Measurements from ENCODE around the gene FGFR1OP2. TPM values are rescaled to one million over a fixed set of nuclear protein-coding genes. Genes with fewer than 3 reads are reported as not detected.

The FGFR1OP2 gene
- total and polyA plus RNA-seq, 2 of the 4 experiments (the other 2 are of a cell fraction) = 26.7 to 31.0 TPM

GRCh38 chr12:26991826-26992225, 53.6 kb downstream of the FGFR1OP2 start:
- Histone ChIP-seq H3K9ac (ENCODE audit: low read depth, low read length) (no peak overlapping the region), H3K9me1 (ENCODE audit: insufficient read depth, low read length) (peaks cover 6% of the 10 kb centered on the region; the same call in 1 of the 2 replicates), H3K27me3 (ENCODE audit: control insufficient read depth, insufficient read depth, low read length) (no peaks in the 10 kb centered on the region), H3K4ac (ENCODE audit: low read depth, low read length) (no peak overlapping the region), H2AK9ac (replicated peaks; ENCODE audit: low read depth, low read length, poor library complexity) (no peak overlapping the region), H4K91ac (ENCODE audit: insufficient read depth, low read depth, low read length) (no peak overlapping the region), H3K36me3 (ENCODE audit: control insufficient read depth, insufficient read depth, low read length) (peaks cover 10% of the 10 kb centered on the region), H3K4me1 (ENCODE audit: control insufficient read depth, insufficient read depth, low read length) (no peaks in the 10 kb centered on the region), H3K56ac (ENCODE audit: extremely low read depth, insufficient read depth, low read length) (no peak overlapping the region), H2AK5ac (ENCODE audit: low read depth, low read length) (no peak overlapping the region), H3K27ac (ENCODE audit: insufficient read depth, low read length) (no peak overlapping the region), H2BK5ac (ENCODE audit: low read depth, low read length, poor library complexity, severe bottlenecking) (no peak overlapping the region), H2BK15ac (ENCODE audit: low read depth, low read length) (no peak overlapping the region), H3K4me3 (ENCODE audit: insufficient read depth, low read depth, low read length) (no peak overlapping the region), H3K14ac (replicated peaks; ENCODE audit: low read depth, low read length) (no peak overlapping the region; the same call in 1 of the 2 replicates), H3K79me1 (ENCODE audit: low read depth in 1 of 2, low read length in 2 of 2) (peaks cover 2 to 6% of the 10 kb centered on the region in 2 experiments; a peak in 1 of 4 replicates), H4K8ac (ENCODE audit: low read depth in 2 of 2, low read length in 2 of 2) (no peak overlapping the region), H4K20me1 (ENCODE audit: insufficient read depth, low read length) (no peaks in the 10 kb centered on the region), H2BK120ac (ENCODE audit: low read depth, low read length) (no peak overlapping the region), H2BK20ac (ENCODE audit: low read depth, low read length) (no peak overlapping the region), H4K5ac (ENCODE audit: low read depth, low read length) (no peak overlapping the region), H3K18ac (ENCODE audit: low read depth, low read length) (no peak overlapping the region), H3K9me3 (ENCODE audit: control insufficient read depth, insufficient read depth, low read length) (no peaks in the 10 kb centered on the region), H3K4me2 (ENCODE audit: low read depth, low read length) (no peak overlapping the region), H3K23ac (ENCODE audit: low read depth, low read length) (no peak overlapping the region), H2AFZ (replicated peaks; ENCODE audit: low read length, poor library complexity) (no peak overlapping the region)
- TF ChIP-seq MAZ (IDR thresholded peaks at IDR 0.05; ENCODE audit: borderline replicate concordance, low read depth, low read length) = no peak
- TF ChIP-seq RFX5 (IDR thresholded peaks at IDR 0.05; ENCODE audit: low read depth, low read length) = no peak
- no peak for TF ChIP-seq FOS (IDR thresholded peaks at IDR 0.05; ENCODE audit: low read depth, low read length)
- no peak for TF ChIP-seq ELK1 (IDR thresholded peaks at IDR 0.05; ENCODE audit: borderline replicate concordance, low read depth, low read length)
- no peak for TF ChIP-seq CTCF (conservative IDR thresholded peaks at IDR 0.05; ENCODE audit: low read depth, low read length)
- TF ChIP-seq MXI1 (IDR thresholded peaks at IDR 0.05; ENCODE audit: borderline replicate concordance, low read depth, low read length) = no peak
- no peak for TF ChIP-seq MAFK (IDR thresholded peaks at IDR 0.05; ENCODE audit: low read depth, low read length)
- TF ChIP-seq CHD1 (IDR thresholded peaks at IDR 0.05; ENCODE audit: low read depth, low read length) = no peak
- no peak for TF ChIP-seq NFE2L2 (IDR thresholded peaks at IDR 0.05; ENCODE audit: low read depth, low read length)
- TF ChIP-seq, protein P1, sequence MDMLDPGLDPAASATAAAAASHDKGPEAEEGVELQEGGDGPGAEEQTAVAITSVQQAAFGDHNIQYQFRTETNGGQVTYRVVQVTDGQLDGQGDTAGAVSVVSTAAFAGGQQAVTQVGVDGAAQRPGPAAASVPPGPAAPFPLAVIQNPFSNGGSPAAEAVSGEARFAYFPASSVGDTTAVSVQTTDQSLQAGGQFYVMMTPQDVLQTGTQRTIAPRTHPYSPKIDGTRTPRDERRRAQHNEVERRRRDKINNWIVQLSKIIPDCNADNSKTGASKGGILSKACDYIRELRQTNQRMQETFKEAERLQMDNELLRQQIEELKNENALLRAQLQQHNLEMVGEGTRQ (IDR thresholded peaks at IDR 0.05; ENCODE audit: low read depth, low read length) = no peak
- no peak for TF ChIP-seq SMC3 (IDR thresholded peaks at IDR 0.05; ENCODE audit: low read depth, low read length)
- TF ChIP-seq RCOR1 (IDR thresholded peaks at IDR 0.05; ENCODE audit: insufficient replicate concordance, low read length) = no peak
- TF ChIP-seq RAD21 (IDR thresholded peaks at IDR 0.05; ENCODE audit: low read length) = no peak
- TF ChIP-seq BHLHE40 (IDR thresholded peaks at IDR 0.05; ENCODE audit: low read depth, low read length) = no peak
- no peak for TF ChIP-seq POLR2A (IDR thresholded peaks at IDR 0.05; ENCODE audit: low read depth, low read length)
- no peak for TF ChIP-seq CEBPB (IDR thresholded peaks at IDR 0.05; ENCODE audit: low read depth, low read length)
- no CpG with 5 or more reads among the region's 4 CpGs for WGBS, 2 experiments (ENCODE audit: extremely low coverage in 2 of 2, insufficient read length in 1 of 2)
- ATAC-seq (ENCODE audit: low read depth) = no peak
- in situ Hi-C loops (cut with MboI; ENCODE audit: low sequenced_read_pairs) (no loop called here), dilution Hi-C loops (cut with HindIII; ENCODE audit: low sequenced_read_pairs, unreplicated experiment) (no loop called here), intact Hi-C loops (cut with micrococcal nuclease) (no loop called here)
- no peak for DNase-seq
- CTCF ChIA-PET = no interaction called here
- POLR2A ChIA-PET (ENCODE audit: unreplicated experiment) = no interaction called here
- no TSS peak for BruUV-seq (replicated peaks)

Measured in IMR-90 (cell line).